CD4-positive, CD25-positive, alpha-beta regulatory T cell (primary cell): ENCODE results near the gene DMP1. TPM values are rescaled to one million over a fixed set of nuclear protein-coding genes. Genes with fewer than 3 reads are reported as not detected.
A peak's percentile ranks its signal among the peaks of the same experiment; 100 is the strongest.

Source experiments
- ATAC-seq, 2 donors: fragments of 150-1000 bp; cut with Tn5 transposase; one replicate each; pipeline ENCODE4 v1.10.0; 2021; ENCODE audit warnings: low read depth in 2 of 2, moderate number of reproducible peaks in 2 of 2, moderate library complexity in 1 of 2
- DNase-seq, 3 donors: peaks; one replicate each; pipeline versions ENCODE4 v3.0.0 to v3.0.0-alpha.2; 2012 to 2022; ENCODE audit warnings: mixed read lengths in 1 of 3
- H3K27ac ChIP-seq: one replicate; pipeline ENCODE4 v1.7.0; 2013; ENCODE audit warnings: mild to moderate bottlenecking, low read length; ENCODE audit not compliant: insufficient read depth, poor library complexity, severe bottlenecking
- H3K27me3 ChIP-seq: one replicate; pipeline ENCODE4 v1.7.0; 2013; ENCODE audit warnings: low read length; ENCODE audit not compliant: control insufficient read depth, insufficient read depth
- H3K36me3 ChIP-seq: one replicate; pipeline ENCODE4 v1.7.0; 2013; ENCODE audit warnings: mild to moderate bottlenecking, low read length, moderate library complexity; ENCODE audit not compliant: control insufficient read depth, insufficient read depth
- H3K4me1 ChIP-seq: 2 replicates; pipeline ENCODE4 v1.7.0; 2013; ENCODE audit warnings: mild to moderate bottlenecking, low read length; ENCODE audit not compliant: insufficient read depth, control insufficient read depth, poor library complexity, severe bottlenecking
- H3K4me3 ChIP-seq: one replicate; pipeline ENCODE4 v1.7.0; 2013; ENCODE audit warnings: low read depth, mild to moderate bottlenecking, low read length, moderate library complexity
- H3K9me3 ChIP-seq, 2 experiments: 1 replicate in 1 of 2; 2 replicates in 1 of 2; pipeline ENCODE4 v1.7.0; 2013; ENCODE audit warnings: low read length in 2 of 2, mild to moderate bottlenecking in 1 of 2, moderate library complexity in 1 of 2; ENCODE audit not compliant: control insufficient read depth in 2 of 2
- H3K27ac Mint-ChIP-seq, 3 donors: one replicate each; pipeline ENCODE4 v1.8.0; 2020 to 2022; ENCODE audit warnings: mild to moderate bottlenecking in 3 of 3, mixed read lengths in 3 of 3, moderate library complexity in 2 of 3
- H3K27me3 Mint-ChIP-seq: one replicate; pipeline ENCODE4 v1.8.0; 2022; ENCODE audit warnings: mild to moderate bottlenecking, mixed read lengths
- H3K36me3 Mint-ChIP-seq: one replicate; pipeline ENCODE4 v1.8.0; 2020; ENCODE audit warnings: mixed read lengths
- H3K4me1 Mint-ChIP-seq, 4 donors: one replicate each; pipeline ENCODE4 v1.8.0; 2020 to 2022; ENCODE audit warnings: mixed read lengths in 4 of 4, mild to moderate bottlenecking in 1 of 4
- H3K4me3 Mint-ChIP-seq, 4 donors: one replicate each; pipeline ENCODE4 v1.8.0; 2020 to 2022; ENCODE audit warnings: mild to moderate bottlenecking in 4 of 4, mixed read lengths in 4 of 4, moderate library complexity in 3 of 4
- H3K9me3 Mint-ChIP-seq, 7 donors: one replicate each; pipeline ENCODE4 v1.8.0; 2020 to 2022; ENCODE audit warnings: mixed read lengths in 7 of 7, mild to moderate bottlenecking in 3 of 7, moderate library complexity in 2 of 7
- polyA plus RNA-seq, 4 donors: library from polyadenylated mRNA; unstranded; fragments of 300-500 nt; fragmentation: Illumina TruSeq; gene quantifications; one replicate each; pipeline ENCODE4 v1.2.3, GENCODE V29; 2021
- total RNA-seq: library from RNA; stranded (reverse); gene quantifications from one replicate; pipeline ENCODE4 v1.2.3, GENCODE V29; 2022

DMP1 gene
- total and polyA plus RNA-seq, 5 donors from 2014 or later = not detected

DNA sequence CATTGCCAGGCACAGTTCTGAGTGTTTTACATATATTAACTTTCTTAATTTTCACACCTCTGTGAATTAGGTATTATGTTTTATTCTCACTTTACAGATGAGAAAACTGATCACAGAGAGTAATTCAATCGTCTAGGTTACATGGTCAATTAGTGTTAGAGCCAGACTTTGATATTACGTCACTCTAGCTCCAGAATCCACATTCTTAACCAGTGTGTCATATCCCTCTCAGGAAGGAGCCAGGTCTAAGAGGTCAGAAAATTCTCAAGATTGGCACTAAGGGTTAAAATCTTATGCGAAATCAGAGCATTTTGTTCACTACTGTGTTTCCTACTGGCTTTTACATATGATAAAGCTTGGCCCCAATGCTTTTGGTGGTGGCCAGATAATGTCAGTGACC, 7.4 kb downstream of the DMP1 start:
- H3K27ac Mint-ChIP-seq = no peak overlapping the region
- H3K27ac ChIP-seq = no peak overlapping the region
- no peaks in the 10 kb centered on the region for H3K36me3 Mint-ChIP-seq
- no peaks in the 10 kb centered on the region for H3K27me3 ChIP-seq
- no peak overlapping the region for H3K4me3 ChIP-seq
- peaks cover 0 to 3% (median 0%) of the 10 kb centered on the region in 7 donors for H3K9me3 Mint-ChIP-seq
- H3K4me3 Mint-ChIP-seq = no peak overlapping the region
- no peak for ATAC-seq
- DNase-seq = no peak
- no peaks in the 10 kb centered on the region for H3K4me1 Mint-ChIP-seq
- H3K27me3 Mint-ChIP-seq = no peaks in the 10 kb centered on the region
- H3K9me3 ChIP-seq = no peaks in the 10 kb centered on the region
- H3K36me3 ChIP-seq = no peaks in the 10 kb centered on the region
- H3K4me1 ChIP-seq = no peaks in the 10 kb centered on the region

DNA sequence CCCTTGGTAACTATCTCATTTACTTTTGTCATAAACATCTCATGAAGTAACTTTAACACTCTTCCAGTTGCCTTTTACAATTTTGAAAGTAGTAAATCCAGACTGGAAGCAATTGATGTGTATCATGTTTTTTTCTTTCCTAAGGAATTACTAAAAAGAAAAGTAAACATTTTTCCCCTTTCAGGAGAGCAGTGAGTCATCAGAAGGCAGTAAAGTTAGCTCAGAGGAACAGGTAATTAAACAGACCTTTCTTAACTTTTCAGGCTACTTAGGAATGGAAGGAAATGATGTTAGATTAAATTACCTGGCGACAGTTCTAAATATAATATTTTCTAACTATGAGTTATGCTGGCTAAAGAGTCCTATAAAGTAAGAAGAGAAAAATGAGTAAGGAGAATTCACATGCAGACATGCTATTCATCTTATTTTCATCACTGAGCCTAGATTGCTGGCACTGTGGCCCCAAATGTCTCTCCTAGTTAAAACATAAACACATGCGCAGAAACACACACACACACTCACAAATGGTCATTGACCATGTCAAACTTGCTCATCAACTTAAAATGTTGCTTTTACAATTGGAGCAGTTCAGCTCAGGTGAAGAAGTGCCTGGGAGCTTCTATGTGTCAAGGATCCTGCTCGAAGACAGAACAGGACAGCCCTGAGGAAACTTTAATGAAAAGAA, 9.3 kb downstream of the DMP1 start:
- H3K27ac ChIP-seq = no peak overlapping the region
- H3K4me1 Mint-ChIP-seq = no peaks in the 10 kb centered on the region
- no peak overlapping the region for H3K27ac Mint-ChIP-seq
- H3K27me3 ChIP-seq = no peaks in the 10 kb centered on the region
- ATAC-seq = no peak
- no peak overlapping the region for H3K4me3 ChIP-seq
- H3K27me3 Mint-ChIP-seq = no peaks in the 10 kb centered on the region
- no peak overlapping the region for H3K4me3 Mint-ChIP-seq
- no peak for DNase-seq
- H3K9me3 Mint-ChIP-seq = peaks cover 0 to 3% (median 0%) of the 10 kb centered on the region in 7 donors
- H3K36me3 ChIP-seq = no peaks in the 10 kb centered on the region
- H3K36me3 Mint-ChIP-seq = no peaks in the 10 kb centered on the region
- H3K4me1 ChIP-seq = no peaks in the 10 kb centered on the region
- no peaks in the 10 kb centered on the region for H3K9me3 ChIP-seq

DNA sequence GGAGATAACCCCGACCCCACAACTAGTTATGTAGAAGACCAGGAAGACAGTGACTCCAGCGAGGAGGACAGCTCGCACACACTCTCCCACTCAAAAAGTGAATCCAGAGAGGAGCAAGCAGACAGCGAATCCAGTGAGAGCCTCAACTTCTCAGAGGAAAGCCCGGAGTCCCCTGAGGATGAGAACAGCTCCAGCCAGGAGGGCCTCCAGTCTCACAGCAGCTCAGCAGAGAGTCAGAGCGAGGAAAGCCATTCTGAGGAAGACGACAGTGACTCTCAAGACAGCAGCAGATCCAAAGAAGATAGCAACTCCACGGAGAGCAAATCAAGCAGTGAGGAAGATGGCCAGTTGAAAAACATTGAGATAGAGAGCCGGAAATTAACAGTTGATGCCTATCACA, 12.8 kb downstream of the DMP1 start:
- Histone ChIP-seq H3K4me3 (no peak overlapping the region), H3K27me3 (no peaks in the 10 kb centered on the region), H3K27ac (no peak overlapping the region), H3K4me1 (no peaks in the 10 kb centered on the region), H3K36me3 (no peaks in the 10 kb centered on the region), H3K9me3 (no peaks in the 10 kb centered on the region)
- Mint-ChIP-seq H3K9me3 (peaks cover 0 to 5% (median 0%) of the 10 kb centered on the region in 7 donors), H3K27me3 (no peaks in the 10 kb centered on the region), H3K36me3 (no peaks in the 10 kb centered on the region), H3K4me1 (no peaks in the 10 kb centered on the region), H3K4me3 (no peak overlapping the region), H3K27ac (no peak overlapping the region)
- no peak for ATAC-seq
- DNase-seq = no peak

DNA sequence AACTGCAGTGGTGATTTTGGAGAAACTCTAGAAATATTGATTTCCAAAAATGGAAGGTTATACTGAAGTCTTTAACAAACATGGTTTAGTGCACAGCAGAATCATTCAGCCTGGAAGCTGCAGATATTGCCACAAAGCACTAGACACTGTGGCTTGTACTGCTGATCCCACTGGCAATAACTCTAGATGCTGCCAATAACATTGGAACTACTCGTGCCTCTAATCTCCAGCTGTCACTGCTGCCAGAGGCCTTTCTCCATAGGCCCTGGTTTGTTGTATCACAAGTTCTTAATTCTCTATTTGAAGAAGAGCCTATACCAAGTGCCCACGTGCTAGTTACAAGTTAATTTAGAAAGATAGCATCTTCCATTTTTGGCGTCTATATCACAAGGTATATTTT, 19.3 kb downstream of the DMP1 start:
- Histone ChIP-seq H3K27me3 (no peaks in the 10 kb centered on the region), H3K4me3 (no peak overlapping the region), H3K36me3 (no peaks in the 10 kb centered on the region), H3K9me3 (peaks cover 0 to 8% of the 10 kb centered on the region in 2 experiments), H3K4me1 (no peaks in the 10 kb centered on the region), H3K27ac (no peak overlapping the region)
- H3K36me3 Mint-ChIP-seq = no peaks in the 10 kb centered on the region
- no peak for DNase-seq
- H3K4me3 Mint-ChIP-seq = no peak overlapping the region
- H3K4me1 Mint-ChIP-seq = no peaks in the 10 kb centered on the region
- peaks cover 3% of the 10 kb centered on the region for H3K27me3 Mint-ChIP-seq
- no peak overlapping the region for H3K27ac Mint-ChIP-seq
- ATAC-seq = no peak
- H3K9me3 Mint-ChIP-seq = peaks cover 0 to 26% (median 4%) of the 10 kb centered on the region in 7 donors

DNA sequence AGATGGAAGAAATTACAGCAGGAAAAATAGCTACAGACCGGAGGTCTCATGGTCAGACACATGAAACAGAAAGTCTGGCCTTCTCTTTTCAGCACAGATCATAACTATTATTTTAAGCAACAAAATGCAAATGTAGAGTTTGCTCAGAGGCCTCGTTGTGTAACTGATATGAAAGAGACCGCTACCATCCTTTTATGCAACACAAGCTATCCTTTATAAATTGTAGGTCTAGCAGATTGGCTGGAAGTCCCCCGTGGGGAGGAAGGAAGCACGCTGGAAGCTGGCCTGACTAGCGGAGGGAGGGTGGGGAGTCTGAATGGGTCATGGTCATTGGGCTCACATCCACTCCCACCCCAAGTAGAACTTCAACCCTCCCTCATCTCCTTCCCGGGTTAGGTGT, 27.7 kb downstream of the DMP1 start:
- no peaks in the 10 kb centered on the region for H3K4me1 ChIP-seq
- peaks cover 0 to 7% (median 4%) of the 10 kb centered on the region in 7 donors for H3K9me3 Mint-ChIP-seq
- ATAC-seq = no peak
- H3K27me3 ChIP-seq = no peaks in the 10 kb centered on the region
- DNase-seq = no peak
- H3K36me3 ChIP-seq = no peaks in the 10 kb centered on the region
- H3K9me3 ChIP-seq = no peaks in the 10 kb centered on the region
- no peak overlapping the region for H3K27ac Mint-ChIP-seq
- no peak overlapping the region for H3K27ac ChIP-seq
- H3K4me1 Mint-ChIP-seq = peaks cover 0 to 2% (median 0%) of the 10 kb centered on the region in 4 donors
- H3K36me3 Mint-ChIP-seq = no peaks in the 10 kb centered on the region
- H3K4me3 ChIP-seq = no peak overlapping the region
- no peak overlapping the region for H3K4me3 Mint-ChIP-seq
- H3K27me3 Mint-ChIP-seq = peaks cover 4% of the 10 kb centered on the region

DNA sequence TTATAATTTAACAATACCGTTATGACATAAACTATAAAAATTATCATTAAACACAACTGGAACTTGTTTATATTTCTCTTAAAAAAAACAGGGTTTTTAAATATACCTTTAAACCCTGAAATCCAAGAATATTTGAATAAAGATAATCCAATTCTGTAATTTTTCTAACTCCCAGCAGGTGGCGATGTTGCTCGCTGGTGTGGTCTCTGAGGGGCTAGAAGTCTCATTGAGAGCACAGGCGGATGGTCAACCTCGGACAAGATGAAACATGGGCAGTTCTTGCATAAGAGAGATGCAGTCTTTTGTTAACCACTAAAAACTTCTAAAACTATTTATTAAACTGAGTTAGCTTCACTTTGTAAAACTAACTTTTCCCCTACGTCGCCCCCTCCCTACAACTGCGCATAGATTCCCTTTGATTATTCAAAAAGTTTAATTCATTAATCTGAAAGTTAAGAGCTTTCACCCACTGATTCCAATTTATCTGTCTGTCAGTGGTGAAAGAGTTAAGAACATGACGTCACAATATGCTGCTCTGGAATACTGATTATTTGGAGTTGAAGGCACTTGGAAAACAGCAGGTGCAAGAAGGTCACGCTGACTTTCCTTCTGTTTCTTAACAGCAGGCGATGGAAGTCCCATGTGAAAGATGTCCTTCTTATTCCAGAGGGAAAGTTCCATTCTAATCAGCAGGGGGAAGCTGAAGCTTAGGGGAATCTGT, 29.5 kb downstream of the DMP1 start:
- Mint-ChIP-seq H3K36me3 (no peaks in the 10 kb centered on the region), H3K27me3 (no peaks in the 10 kb centered on the region), H3K27ac (no peak overlapping the region), H3K9me3 (peaks cover 0 to 6% (median 0%) of the 10 kb centered on the region in 7 donors), H3K4me1 (peaks cover 0 to 2% (median 0%) of the 10 kb centered on the region in 4 donors), H3K4me3 (no peak overlapping the region)
- Histone ChIP-seq H3K9me3 (no peaks in the 10 kb centered on the region), H3K4me1 (no peaks in the 10 kb centered on the region), H3K36me3 (no peaks in the 10 kb centered on the region), H3K27me3 (no peaks in the 10 kb centered on the region), H3K27ac (no peak overlapping the region), H3K4me3 (no peak overlapping the region)
- no peak for ATAC-seq
- DNase-seq = peak in 2 of 3 donors; percentile 11 to 35

DNA sequence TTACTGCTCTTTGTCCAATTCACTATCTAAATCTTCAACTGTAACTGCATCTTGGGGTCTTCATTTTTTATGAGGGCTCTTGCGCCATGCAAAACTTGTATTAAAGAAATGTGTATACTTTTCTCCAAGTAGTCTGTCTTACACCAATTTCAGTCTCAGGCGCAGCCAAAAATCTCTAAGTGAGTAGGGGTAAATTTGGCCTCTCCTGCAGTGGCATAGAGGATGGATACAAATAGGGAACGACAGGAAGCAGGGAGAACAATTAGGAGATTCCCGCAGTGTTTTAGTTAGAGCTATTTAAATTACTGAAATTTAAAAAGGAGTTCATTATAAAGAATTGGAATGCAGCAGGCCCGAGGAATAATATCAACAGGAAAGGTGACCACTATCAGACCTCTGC, 30.2 kb downstream of the DMP1 start:
- H3K27me3 Mint-ChIP-seq = no peaks in the 10 kb centered on the region
- ATAC-seq (no peak), DNase-seq (no peak)
- H3K4me3 Mint-ChIP-seq = no peak overlapping the region
- H3K36me3 Mint-ChIP-seq = no peaks in the 10 kb centered on the region
- Histone ChIP-seq H3K4me1 (no peaks in the 10 kb centered on the region), H3K4me3 (no peak overlapping the region), H3K27me3 (no peaks in the 10 kb centered on the region), H3K36me3 (no peaks in the 10 kb centered on the region), H3K9me3 (no peaks in the 10 kb centered on the region), H3K27ac (no peak overlapping the region)
- peaks cover 0 to 2% (median 0%) of the 10 kb centered on the region in 4 donors for H3K4me1 Mint-ChIP-seq
- no peak overlapping the region for H3K27ac Mint-ChIP-seq
- peaks cover 0 to 3% (median 0%) of the 10 kb centered on the region in 7 donors for H3K9me3 Mint-ChIP-seq

DNA sequence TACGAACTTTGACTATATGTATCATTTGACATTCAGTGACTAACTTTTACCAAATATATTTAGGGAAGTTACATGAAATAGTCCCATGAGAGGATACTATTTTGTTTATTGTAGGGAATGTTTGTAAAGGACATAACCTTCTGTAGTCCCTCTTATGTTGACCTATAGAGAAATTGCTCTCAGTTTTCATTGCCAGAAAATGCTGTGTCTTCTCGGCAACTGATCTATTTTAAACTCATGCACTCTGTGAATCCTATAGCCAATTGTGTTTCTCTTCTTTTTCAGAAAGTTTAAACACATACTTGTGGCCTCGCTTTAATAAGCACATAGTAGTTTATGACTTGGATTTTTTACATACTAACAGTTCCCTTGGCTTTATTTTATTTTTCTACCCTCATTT, 38.2 kb downstream of the DMP1 start:
- no peak for DNase-seq
- Mint-ChIP-seq H3K9me3 (peaks cover 0 to 17% (median 10%) of the 10 kb centered on the region in 7 donors), H3K36me3 (no peaks in the 10 kb centered on the region), H3K4me1 (no peaks in the 10 kb centered on the region), H3K4me3 (no peak overlapping the region), H3K27ac (no peak overlapping the region), H3K27me3 (no peaks in the 10 kb centered on the region)
- Histone ChIP-seq H3K4me1 (no peaks in the 10 kb centered on the region), H3K27me3 (peaks cover 3% of the 10 kb centered on the region), H3K36me3 (no peaks in the 10 kb centered on the region), H3K9me3 (peaks cover 3 to 17% of the 10 kb centered on the region in 2 experiments), H3K4me3 (no peak overlapping the region), H3K27ac (no peak overlapping the region)
- ATAC-seq = no peak
